Uterus (tissue), 4 donors: ENCODE data around the gene MCM9. TPM values are rescaled to one million over a fixed set of nuclear protein-coding genes. Genes with fewer than 3 reads are reported as not detected.
A peak's percentile ranks its signal among the peaks of the same experiment; 100 is the strongest.

ENCODE experiments used
- DNase-seq, 2 donors: peaks; one replicate each; pipeline ENCODE4 v3.0.0-alpha.2; 2019 to 2020
- H3K27ac ChIP-seq, 2 donors: fragments of 200-600 bp; sonication (generic); 1 replicate in 1 of 2; 2 replicates in 1 of 2; pipeline ENCODE4 v1.5.1; 2016 to 2018
- H3K27me3 ChIP-seq, 2 donors: fragments of 200-600 bp; sonication (generic); one replicate each; pipeline ENCODE4 v1.5.1; 2018 to 2019; ENCODE audit warnings: control low read depth in 1 of 2
- H3K36me3 ChIP-seq, 2 donors: fragments of 200-600 bp; sonication (generic); one replicate each; pipeline ENCODE4 v1.5.1; 2019; ENCODE audit warnings: control low read depth in 1 of 2
- H3K4me1 ChIP-seq, 2 donors: fragments of 200-600 bp; sonication (generic); one replicate each; pipeline ENCODE4 v1.5.1; 2018 to 2019; ENCODE audit warnings: control low read depth in 1 of 2
- H3K4me3 ChIP-seq, 2 donors: fragments of 200-600 bp; sonication (generic); 1 replicate in 1 of 2; 2 replicates in 1 of 2; pipeline ENCODE4 v1.5.1; 2018 to 2019; ENCODE audit warnings: mild to moderate bottlenecking in 1 of 2
- H3K9me3 ChIP-seq, 2 donors: fragments of 200-600 bp; sonication (generic); one replicate each; pipeline ENCODE4 v1.5.1; 2019; ENCODE audit warnings: control low read depth in 1 of 2
- CTCF ChIP-seq, 4 experiments: fragments of 200-600 bp in 2 of 4; fragments of 450-650 bp in 2 of 4; sonication (generic) in 2 of 4; IDR thresholded peaks; one replicate each; pipeline ENCODE4 v1.5.1; 2016 to 2019; ENCODE audit warnings: antibody characterized with exemption in 4 of 4, mild to moderate bottlenecking in 2 of 4, moderate library complexity in 1 of 4
- POLR2A ChIP-seq, 2 donors: fragments of 450-650 bp; IDR thresholded peaks; one replicate each; pipeline ENCODE4 v1.6.1; 2016; ENCODE audit warnings: antibody characterized with exemption in 2 of 2, mild to moderate bottlenecking in 1 of 2, moderate library complexity in 1 of 2
- intact Hi-C: fragments of 100-400 bp; cut with DNase I; formaldehyde crosslinking; loops from one replicate; pipeline ENCODE4 v1.15.1; 2023; ENCODE audit warnings: low total_unique reads
- total RNA-seq, 4 donors: library from RNA; depleted of rRNA in 3 of 4; stranded (reverse); fragments of >200 nt in 3 of 4; gene quantifications; one replicate each; pipeline versions ENCODE4 v1.1.0 to v1.2.4, GENCODE V29; 2014 to 2023
- donor health status: DM: yes; HTN: yes; CAD: no.

Gene MCM9
- total RNA-seq, 4 donors from 2014 or later: 4.4 to 40.0 (median 24.5) TPM

GRCh38 chr6:118935331-118935668 is 341 bp upstream of the MCM9 start:
- DNase-seq: no peak
- H3K4me1 ChIP-seq: no peaks in the 10 kb centered on the region
- H3K27me3 ChIP-seq: no peaks in the 10 kb centered on the region
- intact Hi-C loops: no loop called here
- H3K27ac ChIP-seq: peak overlapping the region; percentile 87 to 92
- no peaks in the 10 kb centered on the region for H3K36me3 ChIP-seq
- TF ChIP-seq CTCF (IDR thresholded peaks at IDR 0.05): no peak
- no peak for TF ChIP-seq POLR2A (IDR thresholded peaks at IDR 0.05)
- peak overlapping the region; percentile 62 to 89 for H3K4me3 ChIP-seq
- no peaks in the 10 kb centered on the region for H3K9me3 ChIP-seq

GRCh38 chr6:118933855-118934460 is 1.0 kb downstream of the MCM9 start:
- Histone ChIP-seq H3K27me3 (no peaks in the 10 kb centered on the region), H3K27ac (peak overlapping the region; percentile 87 to 92), H3K4me1 (no peaks in the 10 kb centered on the region), H3K4me3 (peak overlapping the region; percentile 62 to 89), H3K36me3 (no peaks in the 10 kb centered on the region), H3K9me3 (no peaks in the 10 kb centered on the region)
- intact Hi-C loops: no loop called here
- TF ChIP-seq CTCF (IDR thresholded peaks at IDR 0.05): no peak
- no peak for DNase-seq

- Histone ChIP-seq H3K4me1 (no peaks in the 10 kb centered on the region), H3K36me3 (no peaks in the 10 kb centered on the region), H3K4me3 (no peak overlapping the region), H3K27ac (no peak overlapping the region), H3K9me3 (no peaks in the 10 kb centered on the region), H3K27me3 (no peaks in the 10 kb centered on the region)
- no peak for DNase-seq
- TF ChIP-seq CTCF (IDR thresholded peaks at IDR 0.05): no peak
- TF ChIP-seq POLR2A (IDR thresholded peaks at IDR 0.05): no peak
- intact Hi-C loops: no loop called here
Observed at GRCh38 chr6:118932421-118932820, 2.5 kb downstream of the MCM9 start.

- intact Hi-C loops: no loop called here
- no peak for DNase-seq
- Histone ChIP-seq H3K27me3 (no peaks in the 10 kb centered on the region), H3K36me3 (no peaks in the 10 kb centered on the region), H3K9me3 (no peaks in the 10 kb centered on the region), H3K27ac (no peak overlapping the region), H3K4me3 (no peak overlapping the region), H3K4me1 (no peaks in the 10 kb centered on the region)
- no peak for TF ChIP-seq POLR2A (IDR thresholded peaks at IDR 0.05)
- TF ChIP-seq CTCF (IDR thresholded peaks at IDR 0.05): no peak
Observed at GRCh38 chr6:118931436-118931835, 3.5 kb downstream of the MCM9 start.

- Histone ChIP-seq H3K36me3 (no peaks in the 10 kb centered on the region), H3K4me3 (no peak overlapping the region), H3K4me1 (no peaks in the 10 kb centered on the region), H3K9me3 (no peaks in the 10 kb centered on the region), H3K27me3 (no peaks in the 10 kb centered on the region), H3K27ac (no peak overlapping the region)
- intact Hi-C loops: no loop called here
- no peak for DNase-seq
- TF ChIP-seq POLR2A (IDR thresholded peaks at IDR 0.05) (no peak), CTCF (IDR thresholded peaks at IDR 0.05) (no peak)
Observed at GRCh38 chr6:118930680-118931079, 4.3 kb downstream of the MCM9 start.
